NB4 (cell line): Measurements from ENCODE around the gene SMC6.

Source experiments
- DNase-seq: peaks from one replicate; pipeline ENCODE4 v3.0.0; 2010; ENCODE audit warnings: low read depth
- H3K4me3 ChIP-seq: one replicate; pipeline ENCODE4 v1.5.1; 2011; ENCODE audit warnings: mild to moderate bottlenecking, low read depth, low read length, moderate library complexity
- MYC ChIP-seq: IDR thresholded peaks from 2 replicates; pipeline ENCODE4 v1.6.1; 2011; ENCODE audit warnings: low read depth, low read length
- POLR2A ChIP-seq: IDR thresholded peaks from 2 replicates; pipeline ENCODE4 v1.6.1; 2011; ENCODE audit warnings: mild to moderate bottlenecking; ENCODE audit not compliant: insufficient read length; ENCODE audit errors: extremely low read depth
- TF ChIP-seq, protein P1 (sequence below): IDR thresholded peaks from one replicate; pipeline ENCODE4 v1.5.1; 2012; ENCODE audit warnings: low read depth, low read length
- TF ChIP-seq, protein P2 (sequence below): IDR thresholded peaks from 2 replicates; pipeline ENCODE4 v1.6.1; 2011; ENCODE audit warnings: low read depth, low read length

SMC6 gene

DNA sequence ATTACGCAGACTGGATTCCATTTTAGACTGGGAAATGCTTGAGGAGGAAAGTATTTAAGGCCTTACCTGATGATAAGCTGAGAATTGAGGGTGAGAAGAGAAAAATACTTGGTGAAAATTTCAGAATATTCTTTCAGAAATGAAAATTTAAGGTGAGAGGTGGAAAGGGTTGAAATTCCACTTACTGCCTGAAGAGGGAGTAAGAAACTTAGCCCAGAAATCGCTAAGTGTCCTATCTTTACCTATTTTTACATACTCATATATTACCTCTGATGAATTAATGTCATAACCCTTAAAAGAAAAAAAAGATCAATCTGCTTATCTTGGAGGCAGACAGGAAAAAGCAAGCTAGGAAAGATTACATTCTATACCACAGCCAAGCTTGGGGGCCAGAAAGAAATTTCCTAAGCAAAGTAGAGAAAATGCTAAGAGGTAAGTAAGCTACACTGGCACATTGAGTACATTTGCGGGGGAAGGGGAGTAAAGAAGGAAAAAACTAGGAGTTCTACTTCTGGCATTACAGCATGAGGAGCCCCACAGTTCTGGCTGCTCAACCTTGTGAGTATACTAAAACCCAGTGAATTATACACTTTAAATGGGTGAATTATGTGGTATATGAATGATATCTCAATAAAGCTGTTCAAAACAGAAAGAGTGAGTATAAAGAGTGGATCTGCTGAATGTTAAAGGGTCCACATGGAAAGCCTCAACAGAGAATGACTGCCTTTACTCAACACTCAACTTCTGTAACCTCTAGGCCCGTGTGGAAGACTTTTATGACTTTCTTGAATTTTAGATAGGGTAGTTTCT, 33.8 kb downstream of the SMC6 start:
- no peak overlapping the region for H3K4me3 ChIP-seq
- DNase-seq, result peak; percentile 28
- TF ChIP-seq, protein P1, sequence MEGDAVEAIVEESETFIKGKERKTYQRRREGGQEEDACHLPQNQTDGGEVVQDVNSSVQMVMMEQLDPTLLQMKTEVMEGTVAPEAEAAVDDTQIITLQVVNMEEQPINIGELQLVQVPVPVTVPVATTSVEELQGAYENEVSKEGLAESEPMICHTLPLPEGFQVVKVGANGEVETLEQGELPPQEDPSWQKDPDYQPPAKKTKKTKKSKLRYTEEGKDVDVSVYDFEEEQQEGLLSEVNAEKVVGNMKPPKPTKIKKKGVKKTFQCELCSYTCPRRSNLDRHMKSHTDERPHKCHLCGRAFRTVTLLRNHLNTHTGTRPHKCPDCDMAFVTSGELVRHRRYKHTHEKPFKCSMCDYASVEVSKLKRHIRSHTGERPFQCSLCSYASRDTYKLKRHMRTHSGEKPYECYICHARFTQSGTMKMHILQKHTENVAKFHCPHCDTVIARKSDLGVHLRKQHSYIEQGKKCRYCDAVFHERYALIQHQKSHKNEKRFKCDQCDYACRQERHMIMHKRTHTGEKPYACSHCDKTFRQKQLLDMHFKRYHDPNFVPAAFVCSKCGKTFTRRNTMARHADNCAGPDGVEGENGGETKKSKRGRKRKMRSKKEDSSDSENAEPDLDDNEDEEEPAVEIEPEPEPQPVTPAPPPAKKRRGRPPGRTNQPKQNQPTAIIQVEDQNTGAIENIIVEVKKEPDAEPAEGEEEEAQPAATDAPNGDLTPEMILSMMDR, result peak; percentile 62
- TF ChIP-seq, protein P2, sequence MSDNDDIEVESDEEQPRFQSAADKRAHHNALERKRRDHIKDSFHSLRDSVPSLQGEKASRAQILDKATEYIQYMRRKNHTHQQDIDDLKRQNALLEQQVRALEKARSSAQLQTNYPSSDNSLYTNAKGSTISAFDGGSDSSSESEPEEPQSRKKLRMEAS, result no peak

DNA sequence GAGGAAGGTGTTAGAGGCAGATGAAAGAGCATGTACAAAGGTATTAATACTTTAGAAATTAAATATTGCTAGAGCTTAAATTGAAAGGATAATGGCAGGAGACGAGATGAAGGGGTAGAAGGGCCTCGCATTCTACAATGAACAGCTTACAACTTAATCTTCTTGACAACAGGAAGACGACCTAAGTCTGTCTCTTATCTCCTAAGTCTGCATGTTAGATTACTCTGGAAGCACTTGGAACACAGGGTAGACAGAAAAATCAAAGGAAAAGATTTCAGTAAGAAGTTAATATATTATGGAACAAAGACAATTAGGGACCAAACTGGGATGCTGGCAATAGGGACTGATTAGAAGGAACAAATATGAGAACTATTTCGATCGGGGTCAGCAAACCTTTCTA, 34.9 kb downstream of the SMC6 start:
- DNase-seq, result no peak
- no peak for TF ChIP-seq MYC
- no peak for TF ChIP-seq POLR2A
- TF ChIP-seq, protein P2, result no peak
- TF ChIP-seq, protein P1, result no peak
- H3K4me3 ChIP-seq, result no peak overlapping the region

DNA sequence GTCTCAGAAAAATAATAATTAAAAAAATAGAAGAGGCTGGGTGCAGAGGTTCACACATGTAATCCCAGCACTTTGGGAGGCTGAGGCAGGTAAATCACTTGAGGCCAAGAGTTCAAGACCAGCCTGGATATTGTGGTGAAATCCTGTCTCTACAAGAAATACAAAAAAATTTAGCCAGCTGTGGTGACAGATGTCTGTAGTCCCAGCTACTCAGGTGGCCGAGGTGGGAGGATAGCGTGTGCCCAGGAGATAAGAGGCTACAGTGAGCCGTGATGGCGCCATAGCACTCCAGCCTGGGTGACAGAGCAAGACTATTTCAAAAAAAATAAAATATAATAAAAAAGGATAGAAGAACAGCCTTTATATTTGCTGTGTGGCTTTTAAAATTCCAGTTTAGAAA, 35.9 kb downstream of the SMC6 start:
- TF ChIP-seq, protein P1, result no peak
- no peak for TF ChIP-seq MYC
- TF ChIP-seq POLR2A, result no peak
- TF ChIP-seq, protein P2, result no peak
- no peak for DNase-seq
- H3K4me3 ChIP-seq, result no peak overlapping the region

DNA sequence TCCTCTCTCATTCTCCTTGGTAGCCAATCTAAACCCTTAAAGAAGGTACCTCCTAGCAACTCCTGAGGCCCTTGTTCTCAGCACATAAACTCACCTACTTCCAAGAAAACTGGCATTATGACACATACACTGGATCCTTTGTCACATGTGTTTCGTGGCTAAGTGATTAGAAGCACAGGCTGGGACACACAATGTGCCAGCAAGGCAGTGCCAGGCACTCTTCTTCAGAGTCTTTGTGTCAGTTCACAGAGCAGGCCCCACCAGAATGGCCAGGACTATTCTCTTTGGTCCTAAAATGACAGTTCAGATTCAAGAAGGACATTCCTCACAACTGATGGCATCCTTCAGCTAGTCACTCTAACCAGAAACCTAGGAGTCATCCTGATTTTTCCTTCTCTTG, 40.3 kb downstream of the SMC6 start:
- no peak for DNase-seq
- TF ChIP-seq, protein P2, result no peak
- TF ChIP-seq POLR2A, result no peak
- TF ChIP-seq MYC, result no peak
- TF ChIP-seq, protein P1, result no peak
- no peak overlapping the region for H3K4me3 ChIP-seq

DNA sequence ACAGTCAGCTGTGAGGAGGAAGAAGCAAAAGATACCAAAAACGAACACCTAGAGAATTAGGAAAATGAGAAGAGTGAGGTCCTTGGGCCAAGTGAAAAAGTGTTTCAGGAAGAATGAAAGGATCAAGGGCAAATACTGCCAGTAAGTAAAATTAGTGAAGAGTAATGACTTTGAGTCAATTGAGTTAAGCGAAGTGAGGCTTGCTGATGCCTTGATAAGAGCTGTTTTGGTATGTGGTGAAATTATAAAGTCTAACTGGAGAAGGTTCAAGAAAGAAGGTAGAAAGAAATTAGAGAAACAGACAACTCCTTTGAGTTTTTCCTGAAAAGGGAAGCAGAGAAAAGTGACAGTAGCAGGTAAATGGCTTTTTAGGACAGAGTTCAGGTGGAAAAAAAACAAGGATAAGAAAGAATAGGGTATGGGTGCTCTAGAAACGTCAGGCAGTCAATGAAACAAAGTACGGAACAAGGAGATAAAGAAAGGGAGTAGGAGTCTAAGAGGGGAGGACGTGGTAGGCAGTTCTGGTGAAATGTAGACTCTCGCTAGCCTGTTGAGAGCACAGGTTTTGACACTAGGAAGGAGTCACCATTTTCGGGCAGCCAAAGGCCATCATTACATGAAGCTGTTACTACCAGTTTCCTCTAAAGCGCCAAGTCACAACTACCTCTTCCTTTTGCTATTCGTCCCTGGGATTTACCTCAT, 42.9 kb downstream of the SMC6 start:
- TF ChIP-seq, protein P2, result no peak
- TF ChIP-seq POLR2A (no peak), MYC (no peak)
- TF ChIP-seq, protein P1, result no peak
- H3K4me3 ChIP-seq, result no peak overlapping the region
- DNase-seq, result no peak
